Astrocyte (in vitro differentiated cells and primary cell): ENCODE measurements around the gene EIF4E1B.

Source experiments
- CTCF ChIP-seq: IDR thresholded peaks from 2 replicates; pipeline ENCODE4 v1.5.1; 2011; ENCODE audit warnings: low read depth, mild to moderate bottlenecking, inconsistent platforms, low read length, moderate library complexity; ENCODE audit not compliant: insufficient read depth
- EZH2 ChIP-seq: IDR thresholded peaks from 2 replicates; pipeline ENCODE4 v1.6.1; 2012; ENCODE audit warnings: mild to moderate bottlenecking, low read length, inconsistent platforms; ENCODE audit not compliant: insufficient read depth

- TF ChIP-seq CTCF: no peak
- TF ChIP-seq EZH2: no peak
Observed at GRCh38 chr5:176661676-176662075, 31.2 kb downstream of the EIF4E1B start.
